HepG2 (cell line): Measurements from ENCODE around the gene ALDH2. TPM values are rescaled to one million over a fixed set of nuclear protein-coding genes. Genes with fewer than 3 reads are reported as not detected.
A peak's percentile ranks its signal among the peaks of the same experiment; 100 is the strongest.

Source experiments
- CENPX ChIP-seq: sonication (generic); formaldehyde crosslinking; IDR thresholded peaks from 2 replicates; pipeline ENCODE4 v1.9.0; 2021; ENCODE audit warnings: mild to moderate bottlenecking, missing genetic modification reagents, moderate library complexity
- HNRNPLL ChIP-seq: fragments of 200-400 bp; formaldehyde crosslinking; IDR thresholded peaks from 2 replicates; pipeline ENCODE4 v1.6.1; 2017; ENCODE audit warnings: mild to moderate bottlenecking, low read depth, low read length; ENCODE audit not compliant: poor library complexity, severe bottlenecking
- HOXA3 ChIP-seq: sonication (generic); formaldehyde crosslinking; IDR thresholded peaks from 2 replicates; pipeline ENCODE4 v1.5.0; 2020; ENCODE audit warnings: missing genetic modification reagents
- KLF13 ChIP-seq: sonication (generic); formaldehyde crosslinking; IDR thresholded peaks from 2 replicates; pipeline ENCODE4 v1.4.0; 2020; ENCODE audit warnings: mild to moderate bottlenecking, missing genetic modification reagents
- PHF8 ChIP-seq: sonication (generic); formaldehyde crosslinking; IDR thresholded peaks from 2 replicates; pipeline ENCODE4 v1.5.0; 2020; ENCODE audit warnings: missing genetic modification reagents
- RFX1 ChIP-seq: fragments of 450-650 bp; IDR thresholded peaks from 2 replicates; pipeline ENCODE4 v1.6.1; 2017
- SALL1 ChIP-seq: sonication (generic); formaldehyde crosslinking; IDR thresholded peaks from 2 replicates; pipeline ENCODE4 v1.8.0; 2022; ENCODE audit warnings: mild to moderate bottlenecking, missing genetic modification reagents
- ZBTB40 ChIP-seq, 2 experiments: fragments of 450-650 bp in 1 of 2; sonication (generic) in 1 of 2; formaldehyde crosslinking in 1 of 2; IDR thresholded peaks; 2 replicates each; pipeline versions ENCODE4 v1.6.1 to v1.8.0; 2016 to 2022; ENCODE audit warnings: antibody characterized with exemption in 1 of 2, mild to moderate bottlenecking in 1 of 2, missing genetic modification reagents in 1 of 2
- ZNF124 ChIP-seq: sonication (generic); formaldehyde crosslinking; IDR thresholded peaks from 2 replicates; pipeline ENCODE4 v1.4.0; 2020; ENCODE audit warnings: missing genetic modification reagents
- ZNF281 ChIP-seq: sonication (generic); formaldehyde crosslinking; IDR thresholded peaks from 2 replicates; pipeline ENCODE4 v1.4.0; 2020; ENCODE audit warnings: missing genetic modification reagents, borderline replicate concordance
- polyA plus RNA-seq, 8 experiments: library from polyadenylated mRNA; depleted of rRNA in 3 of 8; stranded (reverse) in 7 of 8; unstranded in 1 of 8; fragments of >200 nt; fragmentation: Illumina TruSeq in 4 of 8; extraction: Trizol in 4 of 8; gene quantifications; 2 replicates each; pipeline versions ENCODE4 v1.2.1 to v1.2.3, GENCODE V29; 2011 to 2016; ENCODE audit warnings: low read depth in 4 of 8, missing spikeins in 1 of 8, mixed read lengths in 1 of 8; ENCODE audit not compliant: insufficient read depth in 1 of 8
- total RNA-seq, 5 experiments: library from RNA; depleted of rRNA; stranded (reverse); fragments of >200 nt; fragmentation: Illumina TruSeq; extraction: Trizol; gene quantifications; 2 replicates each; pipeline ENCODE4 v1.2.3, GENCODE V29; 2016; ENCODE audit warnings: low read depth in 1 of 5
- TF ChIP-seq, protein P1 (sequence below): sonication (generic); formaldehyde crosslinking; IDR thresholded peaks from 2 replicates; pipeline ENCODE4 v1.4.0; 2020; ENCODE audit warnings: missing genetic modification reagents, mild to moderate bottlenecking, borderline replicate concordance
- TF ChIP-seq, protein P2 (sequence below): sonication (generic); formaldehyde crosslinking; conservative IDR thresholded peaks from 2 replicates; pipeline ENCODE4 v1.8.0; 2022; ENCODE audit warnings: low read depth, missing genetic modification reagents

Gene ALDH2
- total and polyA plus RNA-seq, 2 of the 13 experiments (the other 11 are each of a cell fraction or from before 2014, with no cell fraction given): 78.8 to 103 TPM

DNA sequence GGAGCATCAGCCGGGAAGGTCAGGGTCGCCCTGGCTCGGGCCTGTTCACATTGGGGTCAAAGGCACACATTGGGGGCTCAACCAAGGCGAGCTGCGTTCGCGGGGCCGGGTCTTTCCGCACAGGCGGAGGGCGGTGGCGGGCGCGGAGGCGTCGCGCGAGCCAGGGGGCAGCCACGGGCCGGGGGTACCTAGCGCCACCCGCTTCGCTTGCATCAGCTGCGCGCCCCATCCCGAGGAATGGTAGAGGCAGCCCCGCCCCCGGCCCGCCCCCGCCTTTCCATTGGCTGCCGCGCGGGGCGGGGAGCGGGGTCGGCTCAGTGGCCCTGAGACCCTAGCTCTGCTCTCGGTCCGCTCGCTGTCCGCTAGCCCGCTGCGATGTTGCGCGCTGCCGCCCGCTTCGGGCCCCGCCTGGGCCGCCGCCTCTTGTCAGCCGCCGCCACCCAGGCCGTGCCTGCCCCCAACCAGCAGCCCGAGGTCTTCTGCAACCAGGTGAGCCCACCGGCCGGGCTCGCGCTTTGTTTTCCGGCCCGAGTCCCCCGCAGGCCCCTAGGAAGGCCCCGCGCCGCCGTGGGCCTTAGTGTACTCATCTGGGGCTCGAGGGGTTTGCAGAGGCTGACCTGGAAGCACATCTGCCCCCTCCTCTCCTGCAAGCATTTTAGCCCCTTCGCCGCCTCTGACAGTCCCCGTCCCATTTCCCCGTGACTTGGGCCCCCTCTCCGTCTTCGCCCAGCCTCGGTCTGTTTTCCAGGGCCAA lies at the start of gene ALDH2 (continued):
- TF ChIP-seq ZBTB40 (IDR thresholded peaks at IDR 0.05) (no peak), ZBTB40 (CRISPR knock-in tag; IDR thresholded peaks at IDR 0.05) (no peak), ZNF124 (no peak), CENPX (CRISPR knock-in tag) (no peak), HOXA3 (peak; percentile 64; the same call in 1 of the 2 replicates), PHF8 (CRISPR knock-in tag) (peak; percentile 90), ZNF281 (CRISPR knock-in tag) (no peak), RFX1 (no peak), HNRNPLL (peak; percentile 33), SALL1 (CRISPR knock-in tag) (peak; percentile 55; the same call in 1 of the 2 replicates), KLF13 (no peak)
- TF ChIP-seq, protein P1, sequence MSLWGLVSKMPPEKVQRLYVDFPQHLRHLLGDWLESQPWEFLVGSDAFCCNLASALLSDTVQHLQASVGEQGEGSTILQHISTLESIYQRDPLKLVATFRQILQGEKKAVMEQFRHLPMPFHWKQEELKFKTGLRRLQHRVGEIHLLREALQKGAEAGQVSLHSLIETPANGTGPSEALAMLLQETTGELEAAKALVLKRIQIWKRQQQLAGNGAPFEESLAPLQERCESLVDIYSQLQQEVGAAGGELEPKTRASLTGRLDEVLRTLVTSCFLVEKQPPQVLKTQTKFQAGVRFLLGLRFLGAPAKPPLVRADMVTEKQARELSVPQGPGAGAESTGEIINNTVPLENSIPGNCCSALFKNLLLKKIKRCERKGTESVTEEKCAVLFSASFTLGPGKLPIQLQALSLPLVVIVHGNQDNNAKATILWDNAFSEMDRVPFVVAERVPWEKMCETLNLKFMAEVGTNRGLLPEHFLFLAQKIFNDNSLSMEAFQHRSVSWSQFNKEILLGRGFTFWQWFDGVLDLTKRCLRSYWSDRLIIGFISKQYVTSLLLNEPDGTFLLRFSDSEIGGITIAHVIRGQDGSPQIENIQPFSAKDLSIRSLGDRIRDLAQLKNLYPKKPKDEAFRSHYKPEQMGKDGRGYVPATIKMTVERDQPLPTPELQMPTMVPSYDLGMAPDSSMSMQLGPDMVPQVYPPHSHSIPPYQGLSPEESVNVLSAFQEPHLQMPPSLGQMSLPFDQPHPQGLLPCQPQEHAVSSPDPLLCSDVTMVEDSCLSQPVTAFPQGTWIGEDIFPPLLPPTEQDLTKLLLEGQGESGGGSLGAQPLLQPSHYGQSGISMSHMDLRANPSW (CRISPR knock-in tag): no peak
- TF ChIP-seq, protein P2, sequence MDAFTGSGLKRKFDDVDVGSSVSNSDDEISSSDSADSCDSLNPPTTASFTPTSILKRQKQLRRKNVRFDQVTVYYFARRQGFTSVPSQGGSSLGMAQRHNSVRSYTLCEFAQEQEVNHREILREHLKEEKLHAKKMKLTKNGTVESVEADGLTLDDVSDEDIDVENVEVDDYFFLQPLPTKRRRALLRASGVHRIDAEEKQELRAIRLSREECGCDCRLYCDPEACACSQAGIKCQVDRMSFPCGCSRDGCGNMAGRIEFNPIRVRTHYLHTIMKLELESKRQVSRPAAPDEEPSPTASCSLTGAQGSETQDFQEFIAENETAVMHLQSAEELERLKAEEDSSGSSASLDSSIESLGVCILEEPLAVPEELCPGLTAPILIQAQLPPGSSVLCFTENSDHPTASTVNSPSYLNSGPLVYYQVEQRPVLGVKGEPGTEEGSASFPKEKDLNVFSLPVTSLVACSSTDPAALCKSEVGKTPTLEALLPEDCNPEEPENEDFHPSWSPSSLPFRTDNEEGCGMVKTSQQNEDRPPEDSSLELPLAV (CRISPR knock-in tag): no peak
